ENCODE measurements around the gene ALDH1A1. TPM values are rescaled to one million over a fixed set of nuclear protein-coding genes. Genes with fewer than 3 reads are reported as not detected.

Gene ALDH1A1
- polyA plus RNA-seq, 1 of the 3 experiments (the other 2 are of a cell fraction): 0.03 TPM

GRCh38 chr9:72958485-72959281, 5.8 kb upstream of the ALDH1A1 start:
- no peak overlapping the region for H2AFZ ChIP-seq (ENCODE audit: low read depth)
- no peaks in the 10 kb centered on the region for H3K4me1 ChIP-seq (ENCODE audit: control insufficient read depth in 1 of 2, insufficient read depth in 2 of 2, low read depth in 1 of 2, low read length in 1 of 2)
- TF ChIP-seq SMC3 (IDR thresholded peaks at IDR 0.05; ENCODE audit: low read depth, low read length): no peak
- TF ChIP-seq RAD21 (IDR thresholded peaks at IDR 0.05; ENCODE audit: low read length): no peak
- no peak for TF ChIP-seq IRF3 (IDR thresholded peaks at IDR 0.05; ENCODE audit: low read depth, low read length)
- no peak for TF ChIP-seq RFX5 (IDR thresholded peaks at IDR 0.05; ENCODE audit: low read length)
- TF ChIP-seq TAF1 (IDR thresholded peaks at IDR 0.05; ENCODE audit: borderline replicate concordance, low read depth, low read length): no peak
- no peak for TF ChIP-seq USF1 (IDR thresholded peaks at IDR 0.05; ENCODE audit: borderline replicate concordance, low read depth)
- TF ChIP-seq EP300 (IDR thresholded peaks at IDR 0.05; ENCODE audit: borderline replicate concordance in 1 of 2, low read depth in 1 of 2, low read length in 1 of 2): no peak
- TF ChIP-seq JUND (IDR thresholded peaks at IDR 0.05): no peak
- TF ChIP-seq SIN3A (IDR thresholded peaks at IDR 0.05; ENCODE audit: borderline replicate concordance, low read depth, low read length): no peak
- TF ChIP-seq TCF12 (IDR thresholded peaks at IDR 0.05): no peak
- no peak for TF ChIP-seq RCOR1 (IDR thresholded peaks at IDR 0.05; ENCODE audit: low read length)
- no peak for TF ChIP-seq USF2 (IDR thresholded peaks at IDR 0.05; ENCODE audit: borderline replicate concordance, low read depth, low read length)
- no peak for TF ChIP-seq YY1 (IDR thresholded peaks at IDR 0.05; ENCODE audit: low read depth)
- no peak for TF ChIP-seq MXI1 (IDR thresholded peaks at IDR 0.05; ENCODE audit: low read depth, low read length)
- TF ChIP-seq NFIC (IDR thresholded peaks at IDR 0.05; ENCODE audit: borderline replicate concordance): no peak
- H3K9me2 ChIP-seq: no peaks in the 10 kb centered on the region
- no peak overlapping the region for H3K4me3 ChIP-seq (ENCODE audit: low read depth in 2 of 2, low read length in 1 of 2)
- H3K9me3 ChIP-seq: no peaks in the 10 kb centered on the region
- CTCF ChIA-PET: no interaction called here
- no peaks in the 10 kb centered on the region for H3K79me2 ChIP-seq (ENCODE audit: insufficient read depth)
- H3K36me3 ChIP-seq (replicated peaks in 1 of 2; ENCODE audit: control insufficient read depth in 1 of 2, insufficient read depth in 2 of 2, low read length in 1 of 2): no peaks in the 10 kb centered on the region
- H4K20me1 ChIP-seq (ENCODE audit: insufficient read depth): no peaks in the 10 kb centered on the region
- no peak overlapping the region for H3K9ac ChIP-seq
- POLR2A ChIA-PET: no interaction called here
- no peak for DNase-seq
- no peak overlapping the region for H3K27ac ChIP-seq (ENCODE audit: low read depth in 2 of 2, low read length in 1 of 2)
- no peak overlapping the region for H3K4me2 ChIP-seq
- H3F3A ChIP-seq (replicated peaks; ENCODE audit: insufficient read depth): no peaks in the 10 kb centered on the region
- WGBS (ENCODE audit: low lambda C conversion rate): 13% methylated on average over 3 of the region's 5 CpGs
- H3K27me3 ChIP-seq (ENCODE audit: insufficient read depth): peaks cover 11% of the 10 kb centered on the region; the same call in 1 of the 2 replicates

GRCh38 chr9:72955571-72955970, 2.7 kb upstream of the ALDH1A1 start:
- no peak overlapping the region for H3K27ac ChIP-seq (ENCODE audit: low read depth in 2 of 2, low read length in 1 of 2)
- WGBS (ENCODE audit: low lambda C conversion rate): 9% methylated on average over 1 of the region's 1 CpG
- no peaks in the 10 kb centered on the region for H3K79me2 ChIP-seq (ENCODE audit: insufficient read depth)
- POLR2A ChIA-PET: no interaction called here
- no peaks in the 10 kb centered on the region for H3K4me1 ChIP-seq (ENCODE audit: control insufficient read depth in 1 of 2, insufficient read depth in 2 of 2, low read depth in 1 of 2, low read length in 1 of 2)
- CTCF ChIA-PET: no interaction called here
- no peaks in the 10 kb centered on the region for H3K9me2 ChIP-seq
- H2AFZ ChIP-seq (ENCODE audit: low read depth): no peak overlapping the region
- no peak overlapping the region for H3K9ac ChIP-seq
- H3K36me3 ChIP-seq (replicated peaks in 1 of 2; ENCODE audit: control insufficient read depth in 1 of 2, insufficient read depth in 2 of 2, low read length in 1 of 2): no peaks in the 10 kb centered on the region
- H3F3A ChIP-seq (replicated peaks; ENCODE audit: insufficient read depth): no peaks in the 10 kb centered on the region
- no peaks in the 10 kb centered on the region for H3K9me3 ChIP-seq
- H4K20me1 ChIP-seq (ENCODE audit: insufficient read depth): no peaks in the 10 kb centered on the region
- H3K4me3 ChIP-seq (ENCODE audit: low read depth in 2 of 2, low read length in 1 of 2): no peak overlapping the region
- H3K27me3 ChIP-seq (ENCODE audit: insufficient read depth): peaks cover 7% of the 10 kb centered on the region; the same call in 1 of the 2 replicates
- no peak for TF ChIP-seq REST (IDR thresholded peaks at IDR 0.05; ENCODE audit: low read depth, low read length)
- DNase-seq: no peak
- H3K4me2 ChIP-seq: no peak overlapping the region
